ENCODE measurements around the gene PLEKHA1. TPM values are rescaled to one million over a fixed set of nuclear protein-coding genes. Genes with fewer than 3 reads are reported as not detected.

Gene PLEKHA1
- total and polyA plus RNA-seq, 2 donors (not counting 1 experiment from before 2014, with no cell fraction given): 9.0 to 34.0 TPM

DNA sequence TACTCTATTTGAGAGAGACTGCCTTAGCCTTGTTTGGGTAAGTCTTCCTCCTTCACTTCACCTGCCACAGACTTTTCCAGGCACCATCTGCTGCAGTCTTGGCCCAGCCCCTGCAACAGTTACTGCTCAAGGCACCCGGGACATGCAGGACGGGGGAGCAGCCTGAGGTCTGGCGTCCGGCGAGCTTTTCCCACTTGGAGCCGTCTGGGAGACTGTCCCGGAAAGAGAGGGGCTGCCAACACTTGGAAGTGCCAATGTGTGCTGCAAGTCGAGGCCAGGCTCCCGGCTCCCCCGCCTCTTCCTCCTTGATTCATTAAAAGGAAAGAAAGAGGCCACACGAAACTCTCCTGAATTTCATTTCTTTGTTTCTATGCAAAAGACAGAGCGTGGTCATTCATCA lies 100.6 kb downstream of the PLEKHA1 start:
- no peaks in the 10 kb centered on the region for H4K20me1 ChIP-seq (ENCODE audit: control insufficient read depth, insufficient read depth, low read length, poor library complexity, severe bottlenecking)
- H3K36me3 ChIP-seq (replicated peaks in 1 of 2; ENCODE audit: control extremely low read depth in 1 of 2, control insufficient read depth in 1 of 2, extremely low read depth in 1 of 2, insufficient read depth in 2 of 2, low read length in 1 of 2): no peaks in the 10 kb centered on the region
- DNase-seq: no peak
- peaks cover 5% of the 10 kb centered on the region for H3K4me1 Mint-ChIP-seq
- no peaks in the 10 kb centered on the region for H3K9me3 ChIP-seq (ENCODE audit: control extremely low read depth in 1 of 3, control insufficient read depth in 2 of 3, insufficient read depth in 1 of 3, low read length in 2 of 3)
- no peak for TF ChIP-seq EZH2 (IDR thresholded peaks at IDR 0.05; ENCODE audit: borderline replicate concordance, insufficient read depth, low read depth, low read length, poor library complexity, severe bottlenecking)
- TF ChIP-seq, protein P1, sequence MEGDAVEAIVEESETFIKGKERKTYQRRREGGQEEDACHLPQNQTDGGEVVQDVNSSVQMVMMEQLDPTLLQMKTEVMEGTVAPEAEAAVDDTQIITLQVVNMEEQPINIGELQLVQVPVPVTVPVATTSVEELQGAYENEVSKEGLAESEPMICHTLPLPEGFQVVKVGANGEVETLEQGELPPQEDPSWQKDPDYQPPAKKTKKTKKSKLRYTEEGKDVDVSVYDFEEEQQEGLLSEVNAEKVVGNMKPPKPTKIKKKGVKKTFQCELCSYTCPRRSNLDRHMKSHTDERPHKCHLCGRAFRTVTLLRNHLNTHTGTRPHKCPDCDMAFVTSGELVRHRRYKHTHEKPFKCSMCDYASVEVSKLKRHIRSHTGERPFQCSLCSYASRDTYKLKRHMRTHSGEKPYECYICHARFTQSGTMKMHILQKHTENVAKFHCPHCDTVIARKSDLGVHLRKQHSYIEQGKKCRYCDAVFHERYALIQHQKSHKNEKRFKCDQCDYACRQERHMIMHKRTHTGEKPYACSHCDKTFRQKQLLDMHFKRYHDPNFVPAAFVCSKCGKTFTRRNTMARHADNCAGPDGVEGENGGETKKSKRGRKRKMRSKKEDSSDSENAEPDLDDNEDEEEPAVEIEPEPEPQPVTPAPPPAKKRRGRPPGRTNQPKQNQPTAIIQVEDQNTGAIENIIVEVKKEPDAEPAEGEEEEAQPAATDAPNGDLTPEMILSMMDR (IDR thresholded peaks at IDR 0.05): no peak
- peaks cover 33% of the 10 kb centered on the region for H3K27me3 Mint-ChIP-seq
- H3K79me2 ChIP-seq (ENCODE audit: control insufficient read depth, insufficient read depth, low read length): no peaks in the 10 kb centered on the region
- POLR2A ChIA-PET: no interaction called here
- 89% methylated on average over 10 of the region's 12 CpGs for WGBS (ENCODE audit: insufficient coverage)
- ATAC-seq (ENCODE audit: low read depth): no peak
- H2AFZ ChIP-seq (ENCODE audit: insufficient read depth, low read depth, low read length, poor library complexity, severe bottlenecking): no peak overlapping the region
- intact Hi-C loops (cut with micrococcal nuclease): no loop called here
- H3K4me2 ChIP-seq (replicated peaks; ENCODE audit: low read depth, low read length, poor library complexity, severe bottlenecking): no peak overlapping the region
- H3K27ac Mint-ChIP-seq: no peak overlapping the region
- no peak overlapping the region for H3K9ac ChIP-seq (ENCODE audit: low read length)
- H3K4me3 ChIP-seq (ENCODE audit: control extremely low read depth in 1 of 5, extremely low read depth in 1 of 5, insufficient read depth in 1 of 5, low read depth in 2 of 5, low read length in 4 of 5): no peak overlapping the region
- H3K4me3 Mint-ChIP-seq: no peak overlapping the region
- H3K9me3 Mint-ChIP-seq (ENCODE audit: insufficient read depth): no peaks in the 10 kb centered on the region
- H3K4me1 ChIP-seq (ENCODE audit: control insufficient read depth in 2 of 2, insufficient read depth in 2 of 2, low read length in 2 of 2): no peaks in the 10 kb centered on the region
- CTCF ChIA-PET: no interaction called here
- H3K27ac ChIP-seq (ENCODE audit: low read length in 2 of 2): no peak overlapping the region
- peaks cover 0 to 13% (median 1%) of the 10 kb centered on the region in 4 experiments for H3K27me3 ChIP-seq (replicated peaks in 1 of 4; ENCODE audit: control extremely low read depth in 1 of 4, control insufficient read depth in 3 of 4, insufficient read depth in 4 of 4, low read length in 3 of 4)

DNA sequence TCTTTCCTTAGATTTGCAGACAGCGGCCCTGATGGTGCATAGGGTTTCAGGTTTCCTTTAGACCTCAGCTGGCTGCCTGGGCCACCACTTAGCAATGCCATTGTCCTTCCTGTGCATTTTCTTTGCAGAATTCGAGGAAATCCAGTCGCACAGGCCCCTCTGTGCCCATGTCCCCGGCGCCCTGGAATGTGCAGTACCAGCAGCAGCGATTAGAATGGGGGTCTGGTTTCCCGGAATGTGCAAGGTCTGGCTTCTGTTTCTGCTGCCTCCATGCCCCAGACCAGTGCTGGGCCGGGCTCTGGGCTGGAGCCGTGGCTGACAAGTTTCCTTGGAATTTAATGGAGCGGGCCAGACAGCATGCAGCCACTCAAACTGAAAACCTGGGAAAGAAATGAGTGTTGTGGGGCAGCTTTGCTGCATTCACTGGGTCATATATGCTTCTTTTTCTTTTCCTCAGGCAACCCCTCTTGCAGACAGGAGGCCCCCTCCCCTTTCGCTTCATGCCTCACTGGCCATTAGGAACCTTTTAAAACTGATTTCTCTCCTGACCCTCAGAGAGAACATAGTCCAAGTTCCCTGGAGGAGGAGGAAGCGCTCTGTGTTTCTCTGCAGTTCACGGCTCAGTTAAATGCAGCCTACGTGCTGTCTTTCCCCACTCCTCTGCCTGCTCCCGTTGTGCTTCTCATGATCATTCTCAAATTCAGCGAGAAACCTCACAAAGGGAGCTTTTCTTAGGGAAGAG lies 101.3 kb downstream of the PLEKHA1 start:
- no peak for ATAC-seq (ENCODE audit: low read depth)
- WGBS (ENCODE audit: insufficient coverage): 86% methylated on average over 15 of the region's 16 CpGs
- CTCF ChIA-PET: no interaction called here

More for the DNA sequence above, 101.3 kb downstream of the PLEKHA1 start:
- POLR2A ChIA-PET: no interaction called here
- Histone ChIP-seq H3K4me1 (ENCODE audit: control insufficient read depth in 2 of 2, insufficient read depth in 2 of 2, low read length in 2 of 2) (no peaks in the 10 kb centered on the region), H3K9me3 (ENCODE audit: control extremely low read depth in 1 of 3, control insufficient read depth in 2 of 3, insufficient read depth in 1 of 3, low read length in 2 of 3) (peaks cover 0 to 3% (median 0%) of the 10 kb centered on the region in 3 donors), H3K9ac (ENCODE audit: low read length) (no peak overlapping the region), H4K20me1 (ENCODE audit: control insufficient read depth, insufficient read depth, low read length, poor library complexity, severe bottlenecking) (no peaks in the 10 kb centered on the region), H2AFZ (ENCODE audit: insufficient read depth, low read depth, low read length, poor library complexity, severe bottlenecking) (no peak overlapping the region), H3K4me3 (ENCODE audit: control extremely low read depth in 1 of 5, extremely low read depth in 1 of 5, insufficient read depth in 1 of 5, low read depth in 2 of 5, low read length in 4 of 5) (no peak overlapping the region), H3K27ac (ENCODE audit: low read length in 2 of 2) (no peak overlapping the region), H3K79me2 (ENCODE audit: control insufficient read depth, insufficient read depth, low read length) (no peaks in the 10 kb centered on the region), H3K27me3 (replicated peaks in 1 of 4; ENCODE audit: control extremely low read depth in 1 of 4, control insufficient read depth in 3 of 4, insufficient read depth in 4 of 4, low read length in 3 of 4) (peaks cover 0 to 12% (median 1%) of the 10 kb centered on the region in 4 experiments), H3K36me3 (replicated peaks in 1 of 2; ENCODE audit: control extremely low read depth in 1 of 2, control insufficient read depth in 1 of 2, extremely low read depth in 1 of 2, insufficient read depth in 2 of 2, low read length in 1 of 2) (no peaks in the 10 kb centered on the region), H3K4me2 (replicated peaks; ENCODE audit: low read depth, low read length, poor library complexity, severe bottlenecking) (no peak overlapping the region)
- DNase-seq: no peak
- no peak overlapping the region for H3K27ac Mint-ChIP-seq
- TF ChIP-seq EZH2 (IDR thresholded peaks at IDR 0.05; ENCODE audit: borderline replicate concordance, insufficient read depth, low read depth, low read length, poor library complexity, severe bottlenecking): no peak
- TF ChIP-seq, protein P1 (IDR thresholded peaks at IDR 0.05): no peak
- no peaks in the 10 kb centered on the region for H3K9me3 Mint-ChIP-seq (ENCODE audit: insufficient read depth)
- intact Hi-C loops (cut with micrococcal nuclease): no loop called here
- no peak overlapping the region for H3K4me3 Mint-ChIP-seq
- H3K27me3 Mint-ChIP-seq: peaks cover 33% of the 10 kb centered on the region
- H3K4me1 Mint-ChIP-seq: peaks cover 5% of the 10 kb centered on the region

Measured in B cell (primary cell).